Adipocyte (in vitro differentiated cells): ENCODE measurements around the gene LCN1.

ENCODE experiments used
- DNase-seq: peaks from one replicate; pipeline ENCODE4 v3.0.0-alpha.2; 2015; ENCODE audit warnings: low read depth
- H3K27me3 ChIP-seq: replicated peaks from 2 replicates; pipeline ENCODE4 v1.7.0; 2013; ENCODE audit warnings: mild to moderate bottlenecking, low read length, moderate library complexity; ENCODE audit not compliant: control insufficient read depth, insufficient read depth
- H3K36me3 ChIP-seq: 2 replicates; pipeline ENCODE4 v1.7.0; 2013; ENCODE audit warnings: low read length, mild to moderate bottlenecking, moderate library complexity; ENCODE audit not compliant: control insufficient read depth, insufficient read depth, severe bottlenecking
- H3K4me1 ChIP-seq: 2 replicates; pipeline ENCODE4 v1.7.0; 2013; ENCODE audit warnings: mild to moderate bottlenecking, low read length, moderate library complexity; ENCODE audit not compliant: control insufficient read depth, insufficient read depth
- H3K4me3 ChIP-seq: 2 replicates; pipeline ENCODE4 v1.7.0; 2013; ENCODE audit warnings: mild to moderate bottlenecking, low read length, moderate library complexity
- H3K9ac ChIP-seq: 2 replicates; pipeline ENCODE4 v1.7.0; 2013; ENCODE audit warnings: mild to moderate bottlenecking, low read length, moderate library complexity
- H3K9me3 ChIP-seq: 2 replicates; pipeline ENCODE4 v1.7.0; 2013; ENCODE audit warnings: mild to moderate bottlenecking, low read length, moderate library complexity; ENCODE audit not compliant: control insufficient read depth

LCN1 gene

DNA sequence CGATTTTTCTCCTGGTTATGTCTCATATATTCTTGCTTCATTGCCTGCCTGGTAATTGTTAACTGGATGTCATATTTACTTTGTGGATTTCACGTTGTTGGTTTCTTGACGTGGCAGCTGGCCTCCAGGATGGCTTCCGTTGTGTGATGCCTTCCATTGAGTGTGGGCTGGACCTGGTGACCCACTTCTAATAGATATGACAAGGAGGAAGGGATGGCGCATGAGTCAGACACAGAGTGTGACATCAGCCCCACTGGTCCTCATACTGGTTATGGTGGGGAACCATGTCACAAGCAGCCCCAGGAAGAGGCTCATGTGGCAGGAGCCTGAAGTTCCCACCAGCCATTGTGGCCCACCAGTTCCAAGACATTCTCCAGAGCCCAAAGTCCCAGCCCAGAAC, 34.0 kb downstream of the LCN1 start:
- H3K36me3 ChIP-seq, result no peaks in the 10 kb centered on the region
- peaks cover 7% of the 10 kb centered on the region for H3K9me3 ChIP-seq
- no peaks in the 10 kb centered on the region for H3K4me1 ChIP-seq
- DNase-seq, result no peak
- H3K9ac ChIP-seq, result no peak overlapping the region
- H3K27me3 ChIP-seq, result peaks cover 32% of the 10 kb centered on the region
- no peak overlapping the region for H3K4me3 ChIP-seq

DNA sequence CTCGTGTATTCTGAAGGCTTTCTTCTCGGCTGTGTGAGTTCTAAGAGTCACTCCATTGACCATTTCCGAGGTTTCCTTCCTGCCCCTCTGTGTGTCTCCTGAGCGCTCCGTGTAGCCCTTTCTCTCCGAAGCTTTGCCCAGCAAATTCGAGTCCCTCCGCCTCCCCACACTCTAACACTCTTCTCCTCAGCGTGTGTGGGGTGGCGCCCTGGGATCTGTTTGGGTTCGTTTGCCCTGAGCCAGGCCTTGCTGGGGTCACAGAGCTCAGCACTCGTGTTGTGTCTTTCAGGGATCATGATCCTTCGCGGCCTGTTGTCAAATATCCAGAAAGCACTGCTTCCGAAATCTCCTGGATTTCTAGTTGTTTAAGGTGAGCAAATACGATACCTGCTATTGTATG, 34.7 kb downstream of the LCN1 start:
- Histone ChIP-seq H3K4me1 (no peaks in the 10 kb centered on the region), H3K9ac (no peak overlapping the region)

DNA sequence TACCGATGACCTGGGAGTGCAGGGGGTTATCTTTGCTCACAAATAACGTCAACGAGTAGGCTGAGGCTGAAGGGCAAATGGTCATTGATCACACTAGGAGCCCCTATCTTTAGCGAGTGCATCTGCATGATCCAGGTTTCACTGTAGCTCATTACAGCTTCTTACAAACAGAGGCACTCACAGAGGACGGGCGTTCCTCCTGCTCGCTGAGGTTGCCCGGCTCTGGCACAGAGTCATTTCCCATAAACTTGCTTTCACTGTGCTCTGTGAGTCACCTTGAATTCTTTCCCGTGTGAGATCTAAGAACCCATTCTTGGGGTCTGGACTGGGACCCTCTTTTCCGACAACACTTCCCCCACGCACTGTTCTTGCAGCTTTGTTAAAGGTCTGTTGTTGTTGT, 38.4 kb downstream of the LCN1 start:
- Histone ChIP-seq H3K9ac (no peak overlapping the region), H3K9me3 (peaks cover 7% of the 10 kb centered on the region), H3K36me3 (no peaks in the 10 kb centered on the region), H3K4me1 (no peaks in the 10 kb centered on the region), H3K27me3 (peaks cover 23% of the 10 kb centered on the region), H3K4me3 (no peak overlapping the region)
- no peak for DNase-seq

More for the DNA sequence above, 34.7 kb downstream of the LCN1 start:
- Histone ChIP-seq H3K27me3 (peaks cover 28% of the 10 kb centered on the region), H3K36me3 (no peaks in the 10 kb centered on the region), H3K9me3 (peaks cover 7% of the 10 kb centered on the region), H3K4me3 (no peak overlapping the region)
- DNase-seq, result no peak

DNA sequence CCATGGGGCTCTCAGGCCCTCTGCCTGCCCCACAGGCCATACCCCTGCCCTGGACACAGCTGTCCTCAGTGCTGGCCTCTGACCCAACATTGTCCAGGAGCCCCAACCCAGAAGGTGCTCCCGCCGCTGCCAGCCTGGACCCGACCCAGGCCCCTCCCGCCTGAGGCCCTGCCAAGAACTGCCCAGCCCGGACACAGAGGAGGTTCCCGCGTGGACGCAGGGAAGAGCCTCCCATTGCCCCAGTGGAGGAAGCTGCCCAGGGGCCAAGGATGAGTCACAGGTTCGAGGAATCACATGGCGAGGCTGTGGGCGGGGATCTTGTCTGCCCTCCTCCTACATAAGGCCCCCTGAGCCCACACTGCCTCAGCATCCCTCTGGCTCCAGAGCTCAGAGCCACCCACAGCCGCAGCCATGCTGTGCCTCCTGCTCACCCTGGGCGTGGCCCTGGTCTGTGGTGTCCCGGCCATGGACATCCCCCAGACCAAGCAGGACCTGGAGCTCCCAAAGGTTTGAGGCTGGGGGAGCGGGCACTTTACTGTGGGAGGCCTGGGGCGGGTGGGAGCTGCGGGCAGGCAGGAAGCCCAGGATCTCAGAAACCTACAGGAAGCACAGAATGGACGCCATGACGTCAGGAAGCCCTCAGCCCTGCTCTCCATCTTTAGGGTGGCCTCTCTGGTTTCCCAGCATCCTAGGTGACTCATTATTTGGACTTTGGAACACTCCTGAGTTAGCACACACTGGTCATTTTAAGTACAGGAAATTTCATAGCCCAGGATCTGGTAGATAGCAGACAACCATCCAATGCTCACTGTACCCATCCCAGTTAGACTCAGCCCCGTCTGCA, 40.4 kb downstream of the LCN1 start, which contains the start of gene PAEP:
Gene PAEP (plus strand): TSS at position 366 of the 844 bp plus-strand sequence.
- Histone ChIP-seq H3K9ac (no peak within 1 kb of the TSS), H3K9me3 (no peaks in the 10 kb centered on the region), H3K36me3 (no peaks in the 10 kb centered on the region), H3K4me3 (no peak within 1 kb of the TSS), H3K27me3 (peaks cover 25% of the 10 kb centered on the region), H3K4me1 (no peaks in the 10 kb centered on the region)
- DNase-seq, result no peak

DNA sequence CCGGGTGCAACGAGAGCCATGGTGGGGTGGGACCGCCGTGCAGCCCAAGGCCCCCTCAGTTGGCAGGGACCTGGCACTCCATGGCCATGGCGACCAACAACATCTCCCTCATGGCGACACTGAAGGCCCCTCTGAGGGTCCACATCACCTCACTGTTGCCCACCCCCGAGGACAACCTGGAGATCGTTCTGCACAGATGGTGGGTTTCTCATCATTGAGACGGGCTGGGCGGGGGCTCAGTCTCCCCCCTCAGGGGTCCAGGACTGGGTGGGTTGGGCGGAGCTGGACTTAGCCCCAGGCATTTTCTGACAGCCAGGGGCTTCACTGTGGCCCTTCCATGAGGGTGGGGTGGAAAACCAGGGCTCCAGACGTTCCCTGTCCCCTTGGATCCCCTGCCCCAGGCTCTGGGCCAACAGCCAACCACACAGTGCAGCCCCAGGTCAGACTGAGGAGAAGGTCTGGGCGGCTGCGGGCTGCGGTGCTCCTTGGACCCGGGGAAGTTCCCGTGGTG, 41.0 kb downstream of the LCN1 start:
- Histone ChIP-seq H3K9me3 (no peaks in the 10 kb centered on the region), H3K27me3 (peaks cover 25% of the 10 kb centered on the region), H3K4me3 (no peak overlapping the region), H3K9ac (no peak overlapping the region), H3K36me3 (no peaks in the 10 kb centered on the region), H3K4me1 (no peaks in the 10 kb centered on the region)
- no peak for DNase-seq

DNA sequence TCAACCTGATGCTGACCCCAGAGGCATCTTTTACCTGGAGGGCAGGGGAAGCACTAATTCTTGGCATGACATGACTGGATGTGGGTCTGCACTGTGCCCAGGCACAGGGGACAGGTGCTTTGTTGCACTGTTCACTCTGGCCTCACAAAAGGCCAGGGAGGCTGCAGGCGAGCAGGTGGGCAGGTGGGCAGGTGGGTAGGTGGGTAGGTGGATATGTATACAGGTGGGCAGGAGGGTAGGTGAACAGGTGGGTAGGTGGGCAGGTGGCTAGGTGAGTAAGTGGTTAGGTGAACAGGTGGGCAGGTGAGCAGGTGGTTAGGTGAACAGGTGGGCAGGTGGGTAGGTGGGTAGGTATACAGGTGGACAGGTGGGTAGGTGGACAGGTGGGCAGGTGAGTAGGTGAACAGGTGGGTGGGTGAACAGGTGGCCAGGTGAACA, 41.8 kb downstream of the LCN1 start:
- peaks cover 22% of the 10 kb centered on the region for H3K27me3 ChIP-seq
- no peaks in the 10 kb centered on the region for H3K36me3 ChIP-seq
- H3K9me3 ChIP-seq, result no peaks in the 10 kb centered on the region
- DNase-seq, result no peak
- H3K4me3 ChIP-seq, result no peak overlapping the region
- H3K4me1 ChIP-seq, result no peaks in the 10 kb centered on the region
- H3K9ac ChIP-seq, result no peak overlapping the region

DNA sequence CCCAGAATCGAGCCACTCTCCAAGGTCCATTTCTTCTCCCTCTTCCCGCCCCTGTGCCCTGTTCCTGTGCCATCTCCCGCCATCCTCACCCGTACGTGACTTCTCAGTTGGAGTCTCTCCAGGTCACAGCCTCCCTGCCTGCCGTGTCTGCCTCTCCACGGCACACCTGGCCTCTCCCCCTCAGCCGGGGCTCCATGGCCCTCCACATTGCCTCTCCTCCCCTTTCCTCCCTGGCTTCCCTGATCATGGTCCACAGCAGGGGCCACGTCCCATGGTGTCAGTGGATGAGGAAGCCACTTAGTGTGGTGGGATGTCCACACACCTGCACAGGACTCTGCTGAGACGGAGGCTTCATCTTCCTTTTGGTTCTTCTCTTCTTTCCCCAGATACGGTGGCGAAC, 42.6 kb downstream of the LCN1 start:
- Histone ChIP-seq H3K4me1 (no peaks in the 10 kb centered on the region), H3K9ac (no peak overlapping the region), H3K9me3 (peaks cover 5% of the 10 kb centered on the region), H3K27me3 (peaks cover 20% of the 10 kb centered on the region), H3K36me3 (no peaks in the 10 kb centered on the region), H3K4me3 (no peak overlapping the region)
- no peak for DNase-seq

DNA sequence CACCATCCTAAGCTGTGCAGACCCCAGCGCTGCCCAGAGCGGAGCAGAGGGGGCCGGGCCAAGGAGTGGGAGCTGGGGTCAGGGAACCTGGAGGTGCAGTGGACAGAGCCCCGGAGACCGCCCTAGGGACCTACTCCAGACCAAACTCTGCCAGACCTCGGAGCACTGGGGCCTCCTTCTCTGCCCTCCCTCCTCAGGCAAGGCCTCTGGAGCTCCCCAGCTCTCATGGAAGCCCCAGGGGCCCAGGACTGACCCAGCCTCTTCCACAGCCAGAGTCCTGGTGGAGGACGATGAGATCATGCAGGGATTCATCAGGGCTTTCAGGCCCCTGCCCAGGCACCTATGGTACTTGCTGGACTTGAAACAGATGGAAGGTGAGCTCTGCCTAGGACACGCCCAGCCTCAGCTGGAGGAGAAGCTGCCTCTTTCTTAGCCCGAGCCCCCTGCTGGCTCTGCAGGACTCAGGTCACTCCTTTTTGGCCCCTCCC, 43.9 kb downstream of the LCN1 start:
- DNase-seq, result no peak
- Histone ChIP-seq H3K9ac (no peak overlapping the region), H3K9me3 (peaks cover 13% of the 10 kb centered on the region), H3K4me3 (no peak overlapping the region), H3K4me1 (no peaks in the 10 kb centered on the region), H3K36me3 (no peaks in the 10 kb centered on the region), H3K27me3 (peaks cover 14% of the 10 kb centered on the region)

DNA sequence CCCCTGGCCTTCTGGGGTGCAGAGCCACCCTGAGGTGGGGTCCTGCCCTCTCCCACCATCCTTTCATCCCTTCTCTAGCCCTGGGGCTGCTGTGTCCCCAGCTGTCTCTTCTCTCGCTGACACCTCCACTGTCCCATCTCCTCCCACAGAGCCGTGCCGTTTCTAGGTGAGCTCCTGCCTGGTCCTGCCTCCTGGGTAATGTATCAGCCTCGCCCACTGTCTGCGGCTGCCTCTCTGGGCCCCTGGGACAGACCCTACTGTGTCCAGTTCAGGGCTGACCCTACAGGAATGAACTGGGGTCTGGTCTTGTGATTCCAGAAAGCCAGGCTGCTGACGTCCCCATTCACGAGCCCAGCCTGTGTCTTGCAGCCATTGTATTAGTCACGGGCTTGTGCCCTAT, 44.4 kb downstream of the LCN1 start:
- Histone ChIP-seq H3K36me3 (no peaks in the 10 kb centered on the region), H3K4me1 (no peaks in the 10 kb centered on the region), H3K27me3 (peaks cover 14% of the 10 kb centered on the region), H3K9ac (no peak overlapping the region), H3K9me3 (peaks cover 13% of the 10 kb centered on the region), H3K4me3 (no peak overlapping the region)
- no peak for DNase-seq

DNA sequence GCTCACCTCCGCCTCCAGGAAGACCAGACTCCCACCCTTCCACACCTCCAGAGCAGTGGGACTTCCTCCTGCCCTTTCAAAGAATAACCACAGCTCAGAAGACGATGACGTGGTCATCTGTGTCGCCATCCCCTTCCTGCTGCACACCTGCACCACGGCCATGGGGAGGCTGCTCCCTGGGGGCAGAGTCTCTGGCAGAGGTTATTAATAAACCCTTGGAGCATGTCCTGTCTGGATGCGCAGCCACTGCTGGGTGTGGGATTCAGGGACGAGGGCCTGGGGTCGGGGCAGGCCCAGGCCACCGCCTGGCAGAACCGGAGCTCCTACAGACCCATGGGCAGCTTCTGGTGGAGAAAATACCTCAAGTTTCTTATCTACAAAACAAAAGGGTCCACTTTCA, 45.3 kb downstream of the LCN1 start:
- peaks cover 14% of the 10 kb centered on the region for H3K27me3 ChIP-seq
- H3K4me3 ChIP-seq, result no peak overlapping the region
- H3K9ac ChIP-seq, result no peak overlapping the region
- no peaks in the 10 kb centered on the region for H3K4me1 ChIP-seq
- no peaks in the 10 kb centered on the region for H3K36me3 ChIP-seq
- no peak for DNase-seq
- peaks cover 13% of the 10 kb centered on the region for H3K9me3 ChIP-seq

DNA sequence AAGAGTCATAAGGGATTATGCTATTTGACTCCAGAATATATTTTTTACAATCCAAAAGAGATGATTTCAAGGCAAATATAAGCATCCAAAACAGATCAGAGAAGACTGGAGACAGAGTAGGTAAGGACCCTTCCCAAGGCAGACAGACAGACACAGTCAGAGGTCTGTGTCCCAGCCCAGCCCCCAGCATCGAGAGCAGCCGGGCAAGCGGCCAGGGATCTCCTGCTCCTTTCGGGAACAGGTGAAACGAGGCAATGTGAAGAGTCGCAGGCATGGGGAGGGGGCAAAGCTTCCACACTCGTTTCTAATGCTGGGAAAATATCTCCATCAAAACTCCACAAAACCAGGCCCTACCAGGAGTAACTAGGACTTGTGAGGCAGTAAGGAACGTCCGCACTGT, 46.1 kb downstream of the LCN1 start:
- Histone ChIP-seq H3K9me3 (peaks cover 13% of the 10 kb centered on the region), H3K4me1 (no peaks in the 10 kb centered on the region), H3K9ac (no peak overlapping the region), H3K27me3 (peaks cover 14% of the 10 kb centered on the region), H3K36me3 (no peaks in the 10 kb centered on the region), H3K4me3 (no peak overlapping the region)
- no peak for DNase-seq
